ENCODE results near the gene ITPR1.

DNA sequence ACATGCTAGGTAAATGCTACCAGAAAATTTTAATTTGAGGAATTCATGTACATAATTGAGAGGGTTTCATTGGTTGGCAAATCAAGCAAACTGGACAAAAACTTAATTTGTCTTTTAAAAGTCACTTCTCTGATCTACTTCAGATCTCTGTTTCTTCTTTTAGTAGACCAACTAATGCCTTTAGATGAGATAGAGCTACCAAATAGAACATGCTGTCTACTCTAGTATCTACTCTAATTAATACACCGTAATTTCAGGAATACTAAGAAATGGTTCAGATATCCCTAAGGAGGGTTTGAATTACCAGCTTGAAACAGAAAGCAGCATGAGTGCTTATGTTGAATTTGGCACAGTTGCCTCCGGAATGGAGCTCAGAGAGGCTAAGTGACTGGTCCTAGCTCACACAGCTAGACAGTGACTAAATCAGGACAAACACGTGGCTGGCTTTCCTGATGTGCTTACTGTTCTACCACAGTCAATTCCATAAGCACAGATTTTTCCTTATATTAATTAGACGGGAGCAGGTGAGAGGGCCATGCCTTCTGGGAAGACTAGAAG, 225.1 kb downstream of the ITPR1 start:
- TF ChIP-seq, protein P1, sequence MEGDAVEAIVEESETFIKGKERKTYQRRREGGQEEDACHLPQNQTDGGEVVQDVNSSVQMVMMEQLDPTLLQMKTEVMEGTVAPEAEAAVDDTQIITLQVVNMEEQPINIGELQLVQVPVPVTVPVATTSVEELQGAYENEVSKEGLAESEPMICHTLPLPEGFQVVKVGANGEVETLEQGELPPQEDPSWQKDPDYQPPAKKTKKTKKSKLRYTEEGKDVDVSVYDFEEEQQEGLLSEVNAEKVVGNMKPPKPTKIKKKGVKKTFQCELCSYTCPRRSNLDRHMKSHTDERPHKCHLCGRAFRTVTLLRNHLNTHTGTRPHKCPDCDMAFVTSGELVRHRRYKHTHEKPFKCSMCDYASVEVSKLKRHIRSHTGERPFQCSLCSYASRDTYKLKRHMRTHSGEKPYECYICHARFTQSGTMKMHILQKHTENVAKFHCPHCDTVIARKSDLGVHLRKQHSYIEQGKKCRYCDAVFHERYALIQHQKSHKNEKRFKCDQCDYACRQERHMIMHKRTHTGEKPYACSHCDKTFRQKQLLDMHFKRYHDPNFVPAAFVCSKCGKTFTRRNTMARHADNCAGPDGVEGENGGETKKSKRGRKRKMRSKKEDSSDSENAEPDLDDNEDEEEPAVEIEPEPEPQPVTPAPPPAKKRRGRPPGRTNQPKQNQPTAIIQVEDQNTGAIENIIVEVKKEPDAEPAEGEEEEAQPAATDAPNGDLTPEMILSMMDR (IDR thresholded peaks at IDR 0.05), result no peak
- TF ChIP-seq POLR2A (IDR thresholded peaks at IDR 0.05), result no peak
- no peak for TF ChIP-seq EP300 (IDR thresholded peaks at IDR 0.05)
